GM19452 (cell line): Measurements from ENCODE around the gene SLC25A22.

Experiments
- ATAC-seq: cut with Tn5 transposase; IDR thresholded peaks from one replicate; pipeline ENCODE4 v1.9.1; 2021; ENCODE audit not compliant: unreplicated experiment

The SLC25A22 gene

GRCh38 chr11:834371-835316, 36.6 kb upstream of the SLC25A22 start:
- ATAC-seq = no peak

GRCh38 chr11:833849-834311, 35.8 kb upstream of the SLC25A22 start:
- ATAC-seq = no peak

GRCh38 chr11:833114-833791, 35.2 kb upstream of the SLC25A22 start:
- ATAC-seq = no peak

GRCh38 chr11:832529-833113, 34.5 kb upstream of the SLC25A22 start, which contains the start of gene CD151:
TSS of gene CD151 (plus strand) at chr11:832952. CDS start at chr11:836070, 3,118 bp downstream.
- ATAC-seq = no peak

GRCh38 chr11:831961-832528, 34.0 kb upstream of the SLC25A22 start:
- no peak for ATAC-seq

- ATAC-seq = no peak
Measured at GRCh38 chr11:831118-831864, 33.2 kb upstream of the SLC25A22 start.

- ATAC-seq = peak; percentile 32
Measured at GRCh38 chr11:830295-831117, 32.4 kb upstream of the SLC25A22 start.

- no peak for ATAC-seq
Measured at GRCh38 chr11:829847-830294, 31.8 kb upstream of the SLC25A22 start.

GRCh38 chr11:829176-829846, 31.2 kb upstream of the SLC25A22 start:
- ATAC-seq = no peak

- no peak for ATAC-seq
Measured at GRCh38 chr11:828506-829175, 30.6 kb upstream of the SLC25A22 start.

- no peak for ATAC-seq
Measured at GRCh38 chr11:827897-828192, 29.8 kb upstream of the SLC25A22 start, which contains the start of gene CRACR2B. TSS of gene CRACR2B (plus strand) at chr11:827919. CDS start at chr11:828608, 689 bp downstream.

GRCh38 chr11:827146-827896, 29.2 kb upstream of the SLC25A22 start:
- peak; percentile 43 for ATAC-seq

- ATAC-seq = peak; percentile 6
Measured at GRCh38 chr11:826836-827145, 28.7 kb upstream of the SLC25A22 start.

GRCh38 chr11:826227-826621, 28.1 kb upstream of the SLC25A22 start:
- ATAC-seq = no peak

- no peak for ATAC-seq
Measured at GRCh38 chr11:825366-826226, 27.5 kb upstream of the SLC25A22 start.

GRCh38 chr11:824942-825341, 26.9 kb upstream of the SLC25A22 start:
- ATAC-seq = no peak

GRCh38 chr11:824292-824880, 26.3 kb upstream of the SLC25A22 start:
- no peak for ATAC-seq
